ENCODE measurements around the gene ALCAM. TPM values are rescaled to one million over a fixed set of nuclear protein-coding genes. Genes with fewer than 3 reads are reported as not detected.

The ALCAM gene
- total and polyA plus RNA-seq, 7 donors: 0.42 to 1.5 (median 0.70) TPM

- intact Hi-C loops (cut with DNase I): no loop called here
- Histone ChIP-seq H3K4me3 (no peak overlapping the region), H3K9me3 (no peaks in the 10 kb centered on the region), H3K27me3 (ENCODE audit: insufficient read depth in 3 of 3, low read length in 2 of 3) (no peaks in the 10 kb centered on the region), H3K36me3 (ENCODE audit: insufficient read depth in 1 of 2, low read depth in 1 of 2) (no peaks in the 10 kb centered on the region), H3K27ac (no peak overlapping the region), H3K4me1 (no peaks in the 10 kb centered on the region)
- DNase-seq (no peak), ATAC-seq (no peak)
- TF ChIP-seq, protein P1, sequence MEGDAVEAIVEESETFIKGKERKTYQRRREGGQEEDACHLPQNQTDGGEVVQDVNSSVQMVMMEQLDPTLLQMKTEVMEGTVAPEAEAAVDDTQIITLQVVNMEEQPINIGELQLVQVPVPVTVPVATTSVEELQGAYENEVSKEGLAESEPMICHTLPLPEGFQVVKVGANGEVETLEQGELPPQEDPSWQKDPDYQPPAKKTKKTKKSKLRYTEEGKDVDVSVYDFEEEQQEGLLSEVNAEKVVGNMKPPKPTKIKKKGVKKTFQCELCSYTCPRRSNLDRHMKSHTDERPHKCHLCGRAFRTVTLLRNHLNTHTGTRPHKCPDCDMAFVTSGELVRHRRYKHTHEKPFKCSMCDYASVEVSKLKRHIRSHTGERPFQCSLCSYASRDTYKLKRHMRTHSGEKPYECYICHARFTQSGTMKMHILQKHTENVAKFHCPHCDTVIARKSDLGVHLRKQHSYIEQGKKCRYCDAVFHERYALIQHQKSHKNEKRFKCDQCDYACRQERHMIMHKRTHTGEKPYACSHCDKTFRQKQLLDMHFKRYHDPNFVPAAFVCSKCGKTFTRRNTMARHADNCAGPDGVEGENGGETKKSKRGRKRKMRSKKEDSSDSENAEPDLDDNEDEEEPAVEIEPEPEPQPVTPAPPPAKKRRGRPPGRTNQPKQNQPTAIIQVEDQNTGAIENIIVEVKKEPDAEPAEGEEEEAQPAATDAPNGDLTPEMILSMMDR (IDR thresholded peaks at IDR 0.05): no peak
- WGBS, 3 donors: 0% methylated on average over 1 of the region's 1 CpG
Observed at GRCh38 chr3:105499961-105500360, 133.3 kb downstream of the ALCAM start.

- no peak overlapping the region for H3K4me3 ChIP-seq
- no peaks in the 10 kb centered on the region for H3K27me3 ChIP-seq (ENCODE audit: insufficient read depth in 3 of 3, low read length in 2 of 3)
- H3K36me3 ChIP-seq (ENCODE audit: insufficient read depth in 1 of 2, low read depth in 1 of 2): no peaks in the 10 kb centered on the region
- intact Hi-C loops (cut with DNase I): no loop called here
- TF ChIP-seq, protein P1 (IDR thresholded peaks at IDR 0.05): no peak
- DNase-seq: no peak
- no peak for ATAC-seq
- no peaks in the 10 kb centered on the region for H3K9me3 ChIP-seq
- 37 to 50% (median 42%) methylated on average over 2 of the region's 2 CpGs for WGBS, 3 donors
- no peaks in the 10 kb centered on the region for H3K4me1 ChIP-seq
- H3K27ac ChIP-seq: no peak overlapping the region
Observed at GRCh38 chr3:105502333-105502732, 135.6 kb downstream of the ALCAM start.

DNA sequence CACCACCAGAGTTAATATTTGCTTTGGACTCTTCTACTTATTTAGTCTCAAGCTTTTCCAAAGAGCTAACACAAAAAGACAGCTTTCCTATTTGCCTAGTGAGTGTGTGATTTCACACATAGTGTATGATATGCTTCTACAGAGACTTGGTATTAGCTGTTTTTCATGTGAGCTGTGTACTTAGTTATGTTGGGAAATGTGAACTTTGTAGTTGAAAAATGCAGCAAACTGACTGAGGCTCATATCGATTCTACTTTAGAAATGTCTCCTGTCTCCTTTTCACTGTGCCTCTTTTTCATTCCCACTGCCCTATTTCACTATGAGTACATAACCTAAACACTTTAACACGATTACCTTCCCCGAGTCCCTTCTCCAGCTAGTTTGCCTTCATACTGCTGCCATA lies 136.5 kb downstream of the ALCAM start:
- WGBS, 3 donors: 84 to 89% (median 84%) methylated on average over 3 of the region's 3 CpGs
- no peaks in the 10 kb centered on the region for H3K9me3 ChIP-seq
- no peaks in the 10 kb centered on the region for H3K4me1 ChIP-seq
- no peak for DNase-seq
- no peaks in the 10 kb centered on the region for H3K27me3 ChIP-seq (ENCODE audit: insufficient read depth in 3 of 3, low read length in 2 of 3)
- ATAC-seq: no peak
- no peaks in the 10 kb centered on the region for H3K36me3 ChIP-seq (ENCODE audit: insufficient read depth in 1 of 2, low read depth in 1 of 2)
- TF ChIP-seq, protein P1 (IDR thresholded peaks at IDR 0.05): no peak
- H3K4me3 ChIP-seq: no peak overlapping the region
- no peak overlapping the region for H3K27ac ChIP-seq
- intact Hi-C loops (cut with DNase I): no loop called here

- intact Hi-C loops (cut with DNase I): no loop called here
- no peaks in the 10 kb centered on the region for H3K4me1 ChIP-seq
- H3K36me3 ChIP-seq (ENCODE audit: insufficient read depth in 1 of 2, low read depth in 1 of 2): no peaks in the 10 kb centered on the region
- no peak overlapping the region for H3K4me3 ChIP-seq
- ATAC-seq (no peak), DNase-seq (no peak)
- no peak overlapping the region for H3K27ac ChIP-seq
- TF ChIP-seq, protein P1 (IDR thresholded peaks at IDR 0.05): no peak
- H3K9me3 ChIP-seq: no peaks in the 10 kb centered on the region
- no peaks in the 10 kb centered on the region for H3K27me3 ChIP-seq (ENCODE audit: insufficient read depth in 3 of 3, low read length in 2 of 3)
- 76 to 80% (median 78%) methylated on average over 13 of the region's 13 CpGs for WGBS, 3 donors
Observed at GRCh38 chr3:105504440-105504951, 137.8 kb downstream of the ALCAM start.

DNA sequence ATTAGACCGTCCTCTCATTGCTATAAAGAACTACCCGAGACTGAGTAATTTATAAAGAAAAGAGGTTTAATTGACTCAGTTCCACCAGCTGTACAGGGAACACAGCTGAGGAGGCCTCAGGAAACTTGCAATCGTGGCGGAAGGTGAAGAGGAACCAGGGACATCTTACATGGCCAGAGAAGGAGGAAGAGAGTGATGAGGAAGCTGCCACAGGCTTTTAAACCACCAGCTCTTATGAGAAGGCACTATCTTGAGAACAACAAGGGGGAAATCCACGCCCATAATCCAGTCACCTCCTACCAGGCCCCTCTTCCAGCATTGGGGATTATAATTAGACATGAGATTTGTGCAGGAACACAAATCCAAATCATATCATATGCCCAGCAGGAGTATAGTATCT lies 138.5 kb downstream of the ALCAM start:
- Histone ChIP-seq H3K4me3 (no peak overlapping the region), H3K27me3 (ENCODE audit: insufficient read depth in 3 of 3, low read length in 2 of 3) (no peaks in the 10 kb centered on the region), H3K36me3 (ENCODE audit: insufficient read depth in 1 of 2, low read depth in 1 of 2) (no peaks in the 10 kb centered on the region), H3K9me3 (no peaks in the 10 kb centered on the region), H3K4me1 (no peaks in the 10 kb centered on the region), H3K27ac (no peak overlapping the region)
- ATAC-seq (no peak), DNase-seq (no peak)
- TF ChIP-seq, protein P1 (IDR thresholded peaks at IDR 0.05): no peak
- intact Hi-C loops (cut with DNase I): no loop called here
- WGBS, 3 donors: 82 to 88% (median 87%) methylated on average over 5 of the region's 5 CpGs
